Measurements from ENCODE around the gene TIPARP. TPM values are rescaled to one million over a fixed set of nuclear protein-coding genes. Genes with fewer than 3 reads are reported as not detected.

Gene TIPARP
- total RNA-seq, 1 donor from 2014 or later = 44.0 TPM

Other genes with a start within 250 kb of the TIPARP start
- gene SSR3, start 119.5 kb upstream of the TIPARP start, total RNA-seq = 115 TPM
- 0.82 TPM for gene LEKR1, start 151.8 kb downstream of the TIPARP start, total RNA-seq

All from frontal cortex (tissue), 1 donor.